Measurements from ENCODE around the gene SERP2.

GRCh38 chr13:44438234-44438579 lies 64.6 kb downstream of the SERP2 start:
- TF ChIP-seq ARNT (IDR thresholded peaks at IDR 0.05) (no peak), BHLHE40 (IDR thresholded peaks at IDR 0.05; ENCODE audit: borderline replicate concordance) (no peak), SUZ12 (IDR thresholded peaks at IDR 0.05) (no peak), ZNF384 (IDR thresholded peaks at IDR 0.05) (no peak), SP1 (IDR thresholded peaks at IDR 0.05) (no peak), HDGF (IDR thresholded peaks at IDR 0.05; ENCODE audit: borderline replicate concordance) (no peak), ELF4 (IDR thresholded peaks at IDR 0.05) (no peak), FOXM1 (IDR thresholded peaks at IDR 0.05; ENCODE audit: borderline replicate concordance) (no peak), L3MBTL2 (conservative IDR thresholded peaks at IDR 0.05) (no peak), NFRKB (IDR thresholded peaks at IDR 0.05) (no peak), FOXA1 (IDR thresholded peaks at IDR 0.05) (no peak), FOXK2 (IDR thresholded peaks at IDR 0.05) (no peak)

All from HEK293T (cell line).